Activated T-helper 2 cell treated with anti-CD3 and anti-CD28 coated beads, Interferon-gamma antibody, Interleukin-2, Interleukin-4, amounts not matched to agents 10 μg/mL and 5 μg/mL and 100 μg/mL, durations not matched to agents 14 hours and 24 hours and 36 hours (primary cell): ENCODE measurements around the gene NEK9. TPM values are rescaled to one million over a fixed set of nuclear protein-coding genes. Genes with fewer than 3 reads are reported as not detected.

Source experiments
- DNase-seq: peaks from one replicate; pipeline ENCODE4 v3.0.0; 2021; ENCODE audit warnings: low spot score
- H3K27ac Mint-ChIP-seq: one replicate; pipeline ENCODE4 v1.8.0; 2021; ENCODE audit warnings: mixed read lengths
- H3K27me3 Mint-ChIP-seq: one replicate; pipeline ENCODE4 v1.8.0; 2021; ENCODE audit warnings: low read depth, mixed read lengths
- H3K36me3 Mint-ChIP-seq: one replicate; pipeline ENCODE4 v1.8.0; 2021; ENCODE audit warnings: low read depth, mixed read lengths
- H3K4me1 Mint-ChIP-seq: one replicate; pipeline ENCODE4 v1.8.0; 2021; ENCODE audit warnings: low read depth, mixed read lengths
- H3K4me3 Mint-ChIP-seq: one replicate; pipeline ENCODE4 v1.8.0; 2021; ENCODE audit warnings: low read depth, mild to moderate bottlenecking, moderate library complexity, mixed read lengths
- H3K9me3 Mint-ChIP-seq: one replicate; pipeline ENCODE4 v1.8.0; 2021; ENCODE audit warnings: mixed read lengths
- intact Hi-C: fragments of 100-400 bp; cut with micrococcal nuclease; formaldehyde crosslinking; loops from one replicate; pipeline ENCODE4 v1.15.1; 2023
- total RNA-seq: library from RNA; stranded (reverse); gene quantifications from 2 replicates; pipeline ENCODE4 v1.2.3, GENCODE V29; 2022

Gene NEK9
- total RNA-seq, 1 donor from 2014 or later = 69.8 TPM

- Mint-ChIP-seq H3K27ac (no peak overlapping the region), H3K36me3 (peaks cover 53% of the 10 kb centered on the region), H3K9me3 (no peaks in the 10 kb centered on the region), H3K4me3 (no peak overlapping the region), H3K27me3 (no peaks in the 10 kb centered on the region), H3K4me1 (no peaks in the 10 kb centered on the region)
- no peak for DNase-seq
- intact Hi-C loops = no loop called here
These were observed 93.9 kb downstream of the NEK9 start for GRCh38 chr14:75032939-75033338.

DNA sequence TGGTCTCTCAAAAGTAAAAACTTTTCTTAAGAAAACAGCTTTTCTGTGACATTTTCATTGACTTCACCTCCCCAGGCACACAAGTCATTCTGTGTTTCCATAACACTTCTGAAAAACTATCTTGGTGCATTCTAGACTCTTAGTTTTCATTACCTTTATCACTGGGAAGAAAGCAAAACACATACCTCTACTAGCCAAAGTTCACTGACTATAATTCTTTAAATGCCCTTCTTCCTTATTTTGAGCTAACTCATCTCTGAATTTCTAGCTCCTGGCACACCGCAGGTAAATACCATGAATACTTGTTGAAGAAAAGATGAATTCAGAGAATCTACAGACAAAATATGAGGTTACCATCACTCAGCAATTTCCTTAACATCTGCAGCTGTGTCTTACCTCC, 96.7 kb downstream of the NEK9 start:
- no peak overlapping the region for H3K27ac Mint-ChIP-seq
- H3K4me3 Mint-ChIP-seq = no peak overlapping the region

More for the DNA sequence above, 96.7 kb downstream of the NEK9 start:
- Mint-ChIP-seq H3K36me3 (peaks cover 42% of the 10 kb centered on the region), H3K9me3 (no peaks in the 10 kb centered on the region), H3K27me3 (no peaks in the 10 kb centered on the region), H3K4me1 (no peaks in the 10 kb centered on the region)
- DNase-seq = no peak
- intact Hi-C loops = no loop called here

Other genes starting within 250 kb of the NEK9 start
- 102 and 103 TPM in 2 replicates for gene DLST, start 245.1 kb downstream of the NEK9 start, total RNA-seq
- gene RPS6KL1, start 203.8 kb downstream of the NEK9 start, total RNA-seq = 10.8 and 12.0 TPM in 2 replicates
- gene PGF, start 171.5 kb downstream of the NEK9 start, total RNA-seq = 0.34 and 0.39 TPM in 2 replicates
- 46.4 and 50.4 TPM in 2 replicates for gene EIF2B2, start 124.1 kb downstream of the NEK9 start, total RNA-seq
- 28.2 and 28.3 TPM in 2 replicates for gene MLH3, start 75.6 kb downstream of the NEK9 start, total RNA-seq
- 42.8 and 43.5 TPM in 2 replicates for gene ACYP1, start 63.0 kb downstream of the NEK9 start, total RNA-seq
- gene ZC2HC1C, start 57.4 kb downstream of the NEK9 start, total RNA-seq = 0.94 and 1.5 TPM in 2 replicates
- 231 and 248 TPM in 2 replicates for gene TMED10, start 49.6 kb upstream of the NEK9 start, total RNA-seq
- gene FOS, start 151.8 kb upstream of the NEK9 start, total RNA-seq = 24.7 and 27.8 TPM in 2 replicates